HCEC 1CT (cell line): ENCODE data around the gene B4GALNT2.
"Not testable (repeated sequence)": the region's sequence is repeated elsewhere in the genome, so short reads cannot be mapped to it uniquely, and the experiment has no call there.

Experiments used
- DNase-seq: peaks from one replicate; pipeline ENCODE4 v3.0.0-alpha.2; 2017

B4GALNT2 gene

GRCh38 chr17:49183341-49183740, 50.8 kb downstream of the B4GALNT2 start:
- no peak for DNase-seq

- DNase-seq = no peak
Observed at GRCh38 chr17:49183801-49184200, 51.2 kb downstream of the B4GALNT2 start.

GRCh38 chr17:49184522-49184921, 52.0 kb downstream of the B4GALNT2 start:
- not testable (repeated sequence) for DNase-seq

DNA sequence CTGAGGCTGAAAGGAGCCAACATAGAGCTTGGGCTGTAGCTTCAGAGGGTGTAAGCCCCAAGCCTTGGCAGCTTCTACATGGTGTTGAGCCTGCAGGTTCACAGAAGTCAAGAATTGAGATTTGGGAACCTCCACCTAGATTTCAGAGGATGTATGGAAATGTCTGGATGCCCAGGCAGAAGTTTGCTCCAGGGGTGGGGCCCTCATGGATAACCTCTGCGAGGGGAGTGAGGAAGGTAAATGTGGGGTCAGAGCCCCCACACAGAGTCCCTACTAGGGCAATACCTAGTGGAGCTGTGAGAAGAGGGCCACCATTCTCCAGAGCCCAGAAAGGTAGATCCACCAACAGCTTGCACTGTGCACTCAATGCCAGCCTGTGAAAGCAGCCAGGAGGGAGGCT, 52.8 kb downstream of the B4GALNT2 start:
- DNase-seq = not testable (repeated sequence)

DNA sequence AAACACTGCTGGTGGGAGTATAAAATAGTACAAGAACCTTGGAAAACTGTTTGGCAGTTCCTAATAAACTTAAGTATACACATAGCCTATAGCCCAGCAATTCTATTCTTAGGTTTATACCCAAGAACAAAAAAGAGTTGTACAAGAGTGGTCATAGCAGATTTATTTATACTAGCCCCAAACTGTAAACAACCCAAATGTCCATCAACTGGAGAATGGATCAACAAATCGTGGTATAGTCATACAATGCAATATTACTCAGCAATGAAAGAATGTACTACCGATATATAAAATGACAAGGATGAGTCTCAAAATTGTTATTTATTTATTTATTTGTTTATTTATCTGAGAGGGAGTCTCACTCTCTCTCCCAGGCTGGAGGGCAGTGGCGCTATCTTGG, 54.7 kb downstream of the B4GALNT2 start:
- DNase-seq = peak; percentile 17

- no peak for DNase-seq
Observed at GRCh38 chr17:49190932-49191331, 58.4 kb downstream of the B4GALNT2 start.

GRCh38 chr17:49191409-49191916, 58.9 kb downstream of the B4GALNT2 start:
- no peak for DNase-seq

DNA sequence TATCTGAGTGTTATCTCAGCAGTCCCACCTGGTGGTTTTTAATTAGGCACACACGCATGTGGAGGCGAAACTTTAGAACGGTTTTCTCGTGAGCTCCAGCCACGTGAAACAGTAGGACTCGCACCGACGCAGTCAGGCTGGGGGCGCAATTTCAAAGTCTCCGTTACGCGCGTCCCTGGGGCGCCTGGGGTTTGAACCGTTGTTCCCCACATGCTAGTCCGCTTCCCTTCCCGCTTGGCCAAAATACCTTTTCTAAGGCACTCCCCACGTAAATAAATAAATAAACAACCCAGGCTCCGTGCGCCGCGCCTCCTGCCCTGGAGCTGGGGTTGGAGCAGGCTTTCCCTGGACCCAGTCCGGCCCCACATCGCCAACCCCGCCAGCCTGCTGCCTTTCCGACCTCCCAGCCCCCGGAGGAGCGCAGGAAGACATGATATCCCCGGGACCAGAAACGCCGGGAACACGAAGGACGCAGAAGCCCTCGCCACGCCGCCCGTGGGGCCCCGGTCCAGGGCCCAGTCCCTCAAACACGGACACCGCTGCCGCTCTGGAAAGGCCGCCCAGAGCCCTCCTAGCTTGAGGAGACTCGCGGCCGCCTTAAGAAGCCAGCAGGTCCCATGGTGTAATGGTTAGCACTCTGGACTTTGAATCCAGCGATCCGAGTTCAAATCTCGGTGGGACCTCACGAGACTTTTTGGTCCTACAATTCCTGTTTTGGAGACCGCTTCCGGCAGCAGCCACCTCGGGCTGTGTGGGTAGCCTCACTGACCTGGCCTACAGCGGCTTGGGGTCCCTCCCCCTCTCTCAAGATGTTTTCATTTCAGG, 59.6 kb downstream of the B4GALNT2 start:
- DNase-seq = peak; percentile 87

DNA sequence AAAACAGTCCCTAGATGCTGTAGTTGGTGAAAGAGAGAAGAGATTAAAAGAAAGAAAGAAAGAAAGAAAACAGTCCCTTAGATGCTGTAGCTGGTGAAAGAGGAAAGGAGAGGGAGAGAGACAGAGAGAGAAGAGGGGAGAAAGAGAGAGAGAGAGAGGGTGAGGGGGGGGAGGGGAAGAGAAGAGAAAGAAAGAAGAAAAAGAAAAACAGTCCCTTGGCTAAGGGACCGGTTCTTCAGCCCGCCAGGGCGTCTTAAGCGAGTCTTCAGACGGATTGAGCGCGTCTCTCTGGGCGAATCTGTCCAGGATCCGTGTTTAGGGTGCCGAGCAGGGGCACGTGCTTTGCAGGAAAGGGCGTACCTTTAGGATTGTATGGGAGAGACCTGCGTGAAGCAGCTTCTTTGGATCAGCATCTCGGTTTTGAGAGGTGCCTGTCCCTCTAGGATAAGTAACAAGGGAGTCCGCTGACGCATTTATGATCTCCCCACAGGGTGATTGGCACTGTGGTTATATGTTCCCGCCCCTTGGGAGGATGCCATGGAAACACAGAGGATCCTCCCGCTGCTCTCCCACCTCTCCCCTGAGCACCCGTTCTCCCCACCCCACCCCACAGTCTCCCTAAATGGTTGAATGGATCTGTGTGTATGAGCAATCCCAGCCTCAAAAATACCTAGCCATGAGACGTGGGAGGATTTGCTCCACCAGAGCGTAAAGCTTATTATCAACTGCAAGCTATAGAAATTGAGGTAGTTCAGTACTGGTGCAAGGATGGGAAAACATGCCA, 61.1 kb downstream of the B4GALNT2 start:
- DNase-seq = peak; percentile 53

DNA sequence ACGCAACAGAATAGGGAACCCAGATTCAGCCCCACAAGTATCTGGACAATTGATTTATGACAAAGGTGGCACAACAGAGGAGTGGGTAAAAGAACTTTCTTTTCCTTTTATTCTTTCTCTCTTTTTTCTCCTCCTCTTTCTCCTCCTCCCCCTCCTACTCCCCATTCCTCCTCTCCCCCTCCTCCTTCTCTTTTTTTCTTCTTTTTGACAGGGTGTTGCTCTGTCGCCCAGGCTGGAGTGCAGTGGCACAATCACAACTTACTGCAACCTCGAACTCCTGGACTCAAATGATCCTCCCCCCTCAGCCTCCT, 61.7 kb downstream of the B4GALNT2 start:
- DNase-seq = no peak

GRCh38 chr17:49195751-49196150, 63.2 kb downstream of the B4GALNT2 start:
- no peak for DNase-seq

- no peak for DNase-seq
Observed at GRCh38 chr17:49196520-49196919, 64.0 kb downstream of the B4GALNT2 start.

DNA sequence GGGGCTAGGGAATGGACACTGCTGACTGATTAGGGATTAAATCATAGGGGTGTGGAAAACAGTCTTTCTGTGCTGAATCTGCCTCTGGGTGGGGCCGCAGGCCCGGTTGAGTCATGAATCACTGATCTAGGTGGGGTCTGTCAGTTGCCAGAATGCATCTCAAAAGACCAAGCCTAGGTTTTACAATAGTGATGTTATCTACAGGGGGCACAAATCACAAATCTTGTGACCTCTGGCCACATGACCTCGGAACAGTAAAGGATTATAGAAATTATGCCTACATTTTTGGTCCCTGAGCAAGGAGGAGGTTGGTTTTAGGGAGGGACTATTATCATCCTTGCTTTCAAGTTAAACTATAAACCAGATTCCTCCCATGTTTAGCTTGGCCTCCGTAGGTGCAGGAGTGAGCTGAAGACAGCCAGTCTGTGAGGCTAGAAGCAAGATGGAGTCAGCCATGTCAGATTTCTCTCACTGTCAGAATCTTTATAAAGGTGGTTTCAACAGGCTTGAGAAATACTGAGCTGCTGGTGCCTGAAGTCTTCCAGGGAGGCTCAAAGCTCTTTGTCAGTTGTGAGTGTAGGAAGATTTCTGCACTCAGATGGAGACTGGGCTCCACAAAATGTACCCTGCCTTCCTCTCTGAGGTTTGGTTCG, 64.9 kb downstream of the B4GALNT2 start:
- DNase-seq = no peak

GRCh38 chr17:49198211-49198610, 65.6 kb downstream of the B4GALNT2 start:
- DNase-seq = no peak

DNA sequence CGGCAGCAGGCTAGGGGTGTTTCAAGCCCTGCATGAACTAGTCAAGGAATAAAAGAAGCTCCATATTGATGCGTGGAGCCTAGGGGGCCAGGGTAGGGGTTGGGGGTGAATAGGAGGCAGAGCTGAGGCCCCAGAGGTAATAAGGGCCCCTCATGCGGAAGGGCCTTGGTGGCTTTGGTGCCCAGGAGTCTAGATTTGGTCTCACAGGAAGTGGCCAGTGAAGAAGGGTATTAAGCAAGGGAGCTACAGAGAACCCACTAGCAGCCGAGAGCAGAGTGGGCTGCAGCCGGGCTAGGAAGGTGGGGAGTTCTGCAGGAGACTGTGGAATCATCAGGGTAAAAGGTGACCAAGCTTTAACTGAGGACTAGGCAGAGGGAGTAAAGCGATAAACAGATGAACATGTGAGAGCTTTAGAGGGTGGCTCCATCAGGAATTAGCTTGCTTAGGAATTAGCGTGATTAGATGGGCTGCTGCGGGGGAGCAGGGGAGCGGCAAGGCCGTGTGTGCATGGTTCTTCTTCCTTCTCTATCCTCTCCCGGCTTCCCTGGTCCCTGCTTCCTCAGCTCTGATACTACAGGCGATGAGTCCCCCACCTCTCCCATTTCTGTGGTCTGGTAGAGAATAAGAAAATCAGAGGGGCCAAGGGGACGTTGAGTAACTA, 68.0 kb downstream of the B4GALNT2 start:
- DNase-seq = no peak

DNA sequence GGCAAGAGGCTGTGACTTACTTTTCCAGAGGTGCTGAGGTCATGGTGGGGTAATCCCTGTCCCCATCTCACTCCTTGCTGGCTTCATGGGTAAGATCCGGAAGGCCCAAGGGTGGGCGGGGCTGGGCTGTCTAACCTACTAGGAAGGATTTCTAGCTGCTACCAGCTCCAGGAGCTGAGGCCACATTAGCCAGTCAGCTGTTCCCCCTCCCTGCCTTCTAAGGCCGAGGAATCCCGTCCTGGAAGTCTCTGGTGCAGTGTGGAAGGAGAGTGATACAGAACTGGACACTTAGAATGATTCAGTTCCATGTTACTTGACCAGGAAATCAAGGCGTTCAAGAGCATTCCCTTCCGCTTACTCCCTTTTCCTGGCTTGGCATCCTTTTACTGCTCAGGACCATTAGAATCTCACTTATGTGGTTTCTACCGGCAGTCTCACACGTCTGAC, 68.9 kb downstream of the B4GALNT2 start:
- DNase-seq = no peak

- no peak for DNase-seq
Observed at GRCh38 chr17:49203796-49204195, 71.2 kb downstream of the B4GALNT2 start.

- no peak for DNase-seq
Observed at GRCh38 chr17:49204516-49204915, 71.9 kb downstream of the B4GALNT2 start.

GRCh38 chr17:49209061-49209571, 76.5 kb downstream of the B4GALNT2 start:
- DNase-seq = no peak

DNA sequence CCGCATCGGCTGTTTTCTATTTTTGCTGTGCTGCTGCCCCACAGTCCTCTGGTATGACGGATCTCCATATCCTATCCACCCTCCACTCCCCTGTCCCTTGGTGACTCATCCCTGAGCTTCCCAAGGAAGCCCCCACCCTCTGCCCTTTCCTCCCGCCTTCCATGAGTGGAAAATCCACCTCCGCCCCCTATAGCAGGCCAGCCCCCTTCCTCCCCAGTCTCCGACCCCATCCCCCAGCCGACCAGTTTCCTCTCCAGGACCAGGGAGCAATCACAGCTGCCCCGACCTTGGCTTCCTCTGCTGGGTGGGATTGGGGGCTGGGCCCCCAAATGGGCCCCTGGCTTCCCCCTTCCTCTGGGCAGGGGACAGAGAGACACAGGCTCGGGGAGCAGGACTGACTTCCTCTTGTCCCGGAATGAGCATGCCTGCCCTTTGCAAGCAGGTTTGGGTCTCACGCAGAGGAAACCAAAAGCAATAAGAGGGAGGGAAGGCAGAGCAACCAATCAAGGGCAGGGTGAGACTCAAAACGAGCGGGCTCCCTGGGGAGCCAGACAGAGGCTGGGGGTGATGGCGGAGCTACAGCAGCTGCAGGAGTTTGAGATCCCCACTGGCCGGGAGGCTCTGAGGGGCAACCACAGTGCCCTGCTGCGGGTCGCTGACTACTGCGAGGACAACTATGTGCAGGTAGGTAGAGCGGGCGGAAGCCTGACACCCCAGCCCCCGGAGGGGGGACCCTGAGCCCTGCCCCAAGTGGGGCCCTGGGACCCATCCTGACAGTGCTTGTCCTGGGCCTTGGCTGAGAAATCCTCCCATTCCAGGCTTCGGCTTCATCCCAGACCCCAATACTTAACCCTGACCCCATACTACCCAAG, 77.8 kb downstream of the B4GALNT2 start, which contains the start of the genes ABI3 and GNGT2:
Gene ABI3 (plus strand): TSS at position 550 of the 872 bp plus-strand sequence. CDS start 18 bp downstream, at position 568.
Gene GNGT2 (minus strand): TSS at position 417 of the 872 bp plus-strand sequence. CDS start 3,152 bp downstream, outside the sequence.
- no peak for DNase-seq

DNA sequence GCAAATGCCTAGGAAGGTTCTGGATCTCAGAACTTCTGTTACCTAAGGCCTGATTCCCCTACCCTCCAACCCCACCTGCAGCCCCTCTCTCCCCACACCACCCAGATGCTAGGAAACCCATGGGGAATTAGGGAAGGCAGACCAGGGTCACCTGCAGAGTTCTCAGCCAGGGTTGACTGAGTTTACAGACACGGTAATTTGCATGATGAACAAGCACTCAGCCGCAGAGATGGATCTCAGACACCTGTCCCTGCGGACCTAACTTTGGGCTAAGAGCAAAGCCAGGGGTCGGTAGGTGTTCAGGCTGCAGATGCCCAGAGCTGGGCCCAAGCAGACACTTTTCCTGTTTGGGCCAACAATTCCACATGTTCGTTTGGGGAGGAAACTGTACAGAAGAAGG, 80.8 kb downstream of the B4GALNT2 start:
- DNase-seq = no peak
